Right lobe of liver (tissue), 4 donors: ENCODE results near the gene TANGO2.

ENCODE experiments used
- CTCF ChIP-seq, 4 donors: fragments of 200-600 bp in 3 of 4; fragments of 450-650 bp in 1 of 4; IDR thresholded peaks; one replicate each; pipeline versions ENCODE4 v1.5.1 to v1.8.0; 2016 to 2022; ENCODE audit warnings: antibody characterized with exemption in 4 of 4, mild to moderate bottlenecking in 2 of 4
- POLR2A ChIP-seq: fragments of 450-650 bp; IDR thresholded peaks from one replicate; pipeline ENCODE4 v1.6.1; 2017; ENCODE audit warnings: antibody characterized with exemption, mild to moderate bottlenecking
- donor health status: DM: no; HTN: no; CAD: no.
- donor health status: DM: no; HTN: no; CAD: no.
- donor health status: DM: no; HTN: yes; CAD: no.

GRCh38 chr22:19974268-19974861, 46.5 kb upstream of the TANGO2 start:
- TF ChIP-seq CTCF (IDR thresholded peaks at IDR 0.05) (no peak), POLR2A (no peak)
